Upper lobe of left lung (tissue), 6 donors: ENCODE data around the gene ASPHD1. TPM values are rescaled to one million over a fixed set of nuclear protein-coding genes. Genes with fewer than 3 reads are reported as not detected.

Experiments
- ATAC-seq, 2 donors: fragments of 200-7000 bp; cut with Tn5 transposase; one replicate each; pipeline ENCODE4 v1.9.1; 2022; ENCODE audit warnings: mild to moderate bottlenecking in 2 of 2, moderate library complexity in 2 of 2; ENCODE audit not compliant: low FRiP score in 2 of 2
- DNase-seq, 2 donors: peaks; one replicate each; pipeline ENCODE4 v3.0.0-alpha.2; 2019 to 2020
- H3K27ac ChIP-seq, 4 donors: fragments of 200-600 bp; sonication (generic); one replicate each; pipeline ENCODE4 v1.5.1; 2016 to 2019
- H3K27me3 ChIP-seq, 4 donors: fragments of 200-600 bp; sonication (generic); one replicate each; pipeline ENCODE4 v1.5.1; 2017 to 2019
- H3K36me3 ChIP-seq, 4 donors: fragments of 200-600 bp; sonication (generic); one replicate each; pipeline ENCODE4 v1.5.1; 2016 to 2019
- H3K4me1 ChIP-seq, 4 donors: fragments of 200-600 bp; sonication (generic); one replicate each; pipeline ENCODE4 v1.5.1; 2018 to 2019
- H3K4me3 ChIP-seq, 4 donors: fragments of 200-600 bp; sonication (generic); one replicate each; pipeline ENCODE4 v1.5.1; 2017 to 2019; ENCODE audit warnings: mild to moderate bottlenecking in 2 of 4, moderate library complexity in 1 of 4
- H3K9me3 ChIP-seq, 4 donors: fragments of 200-600 bp; sonication (generic); one replicate each; pipeline ENCODE4 v1.5.1; 2018 to 2019
- CTCF ChIP-seq, 6 experiments: fragments of 450-650 bp in 4 of 6; fragments of 200-600 bp in 2 of 6; sonication (generic) in 2 of 6; IDR thresholded peaks; one replicate each; pipeline ENCODE4 v1.5.1; 2016 to 2019; ENCODE audit warnings: antibody characterized with exemption in 6 of 6
- EP300 ChIP-seq, 4 donors: sonication (generic); formaldehyde crosslinking; IDR thresholded peaks; one replicate each; pipeline ENCODE4 v1.5.1; 2017; ENCODE audit warnings: antibody characterized with exemption in 4 of 4, control low read depth in 2 of 4
- POLR2A ChIP-seq, 4 donors: fragments of 450-650 bp; IDR thresholded peaks; one replicate each; pipeline ENCODE4 v1.5.1; 2016 to 2017; ENCODE audit warnings: antibody characterized with exemption in 4 of 4, mild to moderate bottlenecking in 2 of 4
- POLR2AphosphoS5 ChIP-seq, 2 donors: sonication (generic); formaldehyde crosslinking; IDR thresholded peaks; one replicate each; pipeline ENCODE4 v1.5.1; 2017; ENCODE audit warnings: antibody characterized with exemption in 2 of 2
- WGBS, 2 donors: methylation state at CpG; one replicate each; pipeline ENCODE4 v1.1.5; 2017 to 2018; 5-methylcytosine and 5-hydroxymethylcytosine counted together
- total RNA-seq, 6 donors: library from RNA; depleted of rRNA in 4 of 6; stranded (reverse); fragments of >200 nt in 4 of 6; gene quantifications; one replicate each; pipeline versions ENCODE4 v1.1.0 to v1.2.1, GENCODE V29; 2016 to 2021
- donor health status: DM: no; HTN: no; CAD: no; lungs with moderate emphysema.
- donor health status: DM: no; HTN: yes; CAD: no; lungs with severe emphysema.

Gene ASPHD1
- total RNA-seq, 6 donors from 2014 or later: 0.78 to 4.2 (median 2.4) TPM; not detected in 1

- H3K4me3 ChIP-seq: no peak overlapping the region
- H3K27me3 ChIP-seq: no peaks in the 10 kb centered on the region
- no peak overlapping the region for H3K27ac ChIP-seq
- H3K4me1 ChIP-seq: peaks cover 13 to 16% (median 14%) of the 10 kb centered on the region in 4 donors
- H3K9me3 ChIP-seq: no peaks in the 10 kb centered on the region
- H3K36me3 ChIP-seq: peaks cover 11 to 31% (median 24%) of the 10 kb centered on the region in 4 donors
- no peak for ATAC-seq
- 82 to 88% methylated on average over 7 of the region's 7 CpGs for WGBS, 2 donors
- DNase-seq: no peak
- TF ChIP-seq POLR2AphosphoS5 (IDR thresholded peaks at IDR 0.05) (no peak), EP300 (IDR thresholded peaks at IDR 0.05) (no peak), POLR2A (IDR thresholded peaks at IDR 0.05) (no peak), CTCF (IDR thresholded peaks at IDR 0.05) (no peak)
These were observed 43.0 kb upstream of the ASPHD1 start for GRCh38 chr16:29857133-29857760.

- ATAC-seq (no peak), DNase-seq (no peak)
- no peaks in the 10 kb centered on the region for H3K27me3 ChIP-seq
- TF ChIP-seq POLR2AphosphoS5 (IDR thresholded peaks at IDR 0.05): no peak
- no peak for TF ChIP-seq EP300 (IDR thresholded peaks at IDR 0.05)
- no peak for TF ChIP-seq CTCF (IDR thresholded peaks at IDR 0.05)
- no peak for TF ChIP-seq POLR2A (IDR thresholded peaks at IDR 0.05)
- WGBS, 2 donors: 63 to 71% methylated on average over 9 to 10 of the region's 10 CpGs
- no peak overlapping the region for H3K4me3 ChIP-seq
- peaks cover 13 to 19% (median 16%) of the 10 kb centered on the region in 4 donors for H3K4me1 ChIP-seq
- H3K27ac ChIP-seq: no peak overlapping the region
- no peaks in the 10 kb centered on the region for H3K9me3 ChIP-seq
- H3K36me3 ChIP-seq: peaks cover 11 to 31% (median 24%) of the 10 kb centered on the region in 4 donors
These were observed 42.0 kb upstream of the ASPHD1 start for GRCh38 chr16:29858149-29858849.

GRCh38 chr16:29858974-29859373 lies 41.3 kb upstream of the ASPHD1 start:
- Histone ChIP-seq H3K4me3 (no peak overlapping the region), H3K4me1 (peaks cover 19 to 25% (median 20%) of the 10 kb centered on the region in 4 donors), H3K36me3 (peaks cover 11 to 31% (median 24%) of the 10 kb centered on the region in 4 donors), H3K9me3 (no peaks in the 10 kb centered on the region), H3K27ac (no peak overlapping the region), H3K27me3 (no peaks in the 10 kb centered on the region)
- ATAC-seq: no peak
- peak in 1 of 2 donors; percentile 63 for DNase-seq
- TF ChIP-seq POLR2A (IDR thresholded peaks at IDR 0.05) (no peak), POLR2AphosphoS5 (IDR thresholded peaks at IDR 0.05) (no peak), CTCF (IDR thresholded peaks at IDR 0.05) (no peak), EP300 (IDR thresholded peaks at IDR 0.05) (no peak)
- 97% methylated on average over 5 to 18 of the region's 19 CpGs for WGBS, 2 donors

GRCh38 chr16:29860218-29860617 lies 40.1 kb upstream of the ASPHD1 start:
- H3K27ac ChIP-seq: no peak overlapping the region
- no peak overlapping the region for H3K4me3 ChIP-seq
- ATAC-seq: no peak
- no peaks in the 10 kb centered on the region for H3K27me3 ChIP-seq
- H3K4me1 ChIP-seq: peaks cover 20 to 25% (median 20%) of the 10 kb centered on the region in 4 donors
- H3K36me3 ChIP-seq: peaks cover 11 to 31% (median 24%) of the 10 kb centered on the region in 4 donors
- TF ChIP-seq CTCF (IDR thresholded peaks at IDR 0.05) (no peak), POLR2A (IDR thresholded peaks at IDR 0.05) (no peak), POLR2AphosphoS5 (IDR thresholded peaks at IDR 0.05) (no peak), EP300 (IDR thresholded peaks at IDR 0.05) (no peak)
- WGBS, 2 donors: 88 to 91% methylated on average over 9 of the region's 9 CpGs
- no peak for DNase-seq
- no peaks in the 10 kb centered on the region for H3K9me3 ChIP-seq
